GM12875 (cell line): ENCODE results near the gene GPS2.

Experiments
- H3K4me3 ChIP-seq: one replicate; pipeline ENCODE4 v1.5.1; 2011; ENCODE audit warnings: low read depth, low read length, control low read depth
- TF ChIP-seq, protein P1 (sequence below): IDR thresholded peaks from 2 replicates; pipeline ENCODE4 v1.5.1; 2011; ENCODE audit warnings: low read depth, mild to moderate bottlenecking, control low read depth, inconsistent platforms, low read length, moderate library complexity, borderline replicate concordance; ENCODE audit not compliant: insufficient read depth

Gene GPS2

GRCh38 chr17:7348478-7349242, 33.5 kb upstream of the GPS2 start:
- H3K4me3 ChIP-seq: no peak overlapping the region

GRCh38 chr17:7347630-7348477, 32.7 kb upstream of the GPS2 start:
- TF ChIP-seq, protein P1, sequence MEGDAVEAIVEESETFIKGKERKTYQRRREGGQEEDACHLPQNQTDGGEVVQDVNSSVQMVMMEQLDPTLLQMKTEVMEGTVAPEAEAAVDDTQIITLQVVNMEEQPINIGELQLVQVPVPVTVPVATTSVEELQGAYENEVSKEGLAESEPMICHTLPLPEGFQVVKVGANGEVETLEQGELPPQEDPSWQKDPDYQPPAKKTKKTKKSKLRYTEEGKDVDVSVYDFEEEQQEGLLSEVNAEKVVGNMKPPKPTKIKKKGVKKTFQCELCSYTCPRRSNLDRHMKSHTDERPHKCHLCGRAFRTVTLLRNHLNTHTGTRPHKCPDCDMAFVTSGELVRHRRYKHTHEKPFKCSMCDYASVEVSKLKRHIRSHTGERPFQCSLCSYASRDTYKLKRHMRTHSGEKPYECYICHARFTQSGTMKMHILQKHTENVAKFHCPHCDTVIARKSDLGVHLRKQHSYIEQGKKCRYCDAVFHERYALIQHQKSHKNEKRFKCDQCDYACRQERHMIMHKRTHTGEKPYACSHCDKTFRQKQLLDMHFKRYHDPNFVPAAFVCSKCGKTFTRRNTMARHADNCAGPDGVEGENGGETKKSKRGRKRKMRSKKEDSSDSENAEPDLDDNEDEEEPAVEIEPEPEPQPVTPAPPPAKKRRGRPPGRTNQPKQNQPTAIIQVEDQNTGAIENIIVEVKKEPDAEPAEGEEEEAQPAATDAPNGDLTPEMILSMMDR: no peak

More at GRCh38 chr17:7348478-7349242, 33.5 kb upstream of the GPS2 start:
- TF ChIP-seq, protein P1: no peak

DNA sequence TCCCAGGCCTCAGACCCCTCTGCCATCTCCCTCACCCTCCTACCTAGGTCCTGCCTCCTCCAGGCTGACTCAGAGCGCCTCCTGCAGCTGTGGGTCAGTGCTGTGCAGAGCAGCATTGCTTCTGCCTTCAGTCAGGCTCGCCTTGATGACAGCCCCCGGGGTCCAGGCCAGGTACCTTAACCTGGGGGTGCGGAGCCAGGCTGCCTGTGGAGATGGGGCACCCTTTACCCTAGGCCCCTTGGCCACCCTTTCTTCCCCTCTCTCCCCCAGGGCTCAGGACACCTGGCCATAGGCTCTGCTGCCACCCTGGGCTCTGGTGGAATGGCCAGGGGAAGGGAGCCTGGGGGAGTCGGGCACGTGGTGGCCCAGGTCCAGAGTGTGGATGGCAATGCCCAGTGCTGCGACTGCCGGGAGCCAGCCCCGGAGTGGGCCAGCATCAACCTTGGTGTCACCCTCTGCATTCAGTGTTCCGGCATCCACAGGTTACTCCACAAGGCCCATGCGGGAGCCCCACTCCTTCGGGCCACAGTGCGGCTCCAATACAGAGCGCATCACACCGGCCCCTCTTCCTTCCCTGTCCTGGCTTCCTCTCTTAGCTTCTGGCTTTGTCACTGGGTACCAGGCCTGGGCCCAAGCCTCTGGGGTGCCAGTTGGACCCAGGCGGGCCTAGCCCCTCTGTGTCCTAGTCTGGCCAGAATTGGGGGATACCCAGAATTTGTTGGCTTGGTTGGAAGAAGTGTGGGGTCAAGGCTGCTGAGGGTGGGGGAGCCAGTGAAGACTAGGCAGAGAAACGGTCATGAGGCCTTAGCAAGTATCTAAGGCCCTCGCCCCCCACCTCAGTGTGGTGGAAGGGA, 31.8 kb upstream of the GPS2 start:
- TF ChIP-seq, protein P1: no peak
- no peak overlapping the region for H3K4me3 ChIP-seq

More at GRCh38 chr17:7347630-7348477, 32.7 kb upstream of the GPS2 start:
- no peak overlapping the region for H3K4me3 ChIP-seq

DNA sequence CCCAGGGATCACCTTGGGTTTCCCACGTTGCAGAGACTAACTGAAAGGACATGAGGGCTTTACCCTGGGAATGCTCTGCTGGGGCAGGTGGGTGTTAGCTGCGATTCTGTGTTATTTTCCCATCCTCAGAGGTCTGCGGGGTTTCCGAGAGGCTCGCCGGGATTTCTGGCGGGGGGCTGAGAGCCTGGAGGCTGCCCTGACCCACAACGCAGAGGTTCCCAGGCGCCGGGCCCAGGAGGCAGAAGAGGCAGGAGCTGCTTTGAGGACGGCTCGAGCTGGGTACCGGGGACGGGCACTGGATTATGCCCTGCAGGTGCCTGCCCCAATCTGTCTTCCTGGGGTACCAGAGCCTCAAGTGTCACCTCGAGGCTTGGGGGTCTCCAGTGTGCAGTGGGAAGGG, 28.1 kb upstream of the GPS2 start:
- no peak overlapping the region for H3K4me3 ChIP-seq

GRCh38 chr17:7341842-7342241, 26.7 kb upstream of the GPS2 start:
- TF ChIP-seq, protein P1: no peak
- H3K4me3 ChIP-seq: no peak overlapping the region

More for the DNA sequence above, 28.1 kb upstream of the GPS2 start:
- TF ChIP-seq, protein P1: no peak

GRCh38 chr17:7340179-7340578, 25.0 kb upstream of the GPS2 start:
- TF ChIP-seq, protein P1: no peak
- no peak overlapping the region for H3K4me3 ChIP-seq

DNA sequence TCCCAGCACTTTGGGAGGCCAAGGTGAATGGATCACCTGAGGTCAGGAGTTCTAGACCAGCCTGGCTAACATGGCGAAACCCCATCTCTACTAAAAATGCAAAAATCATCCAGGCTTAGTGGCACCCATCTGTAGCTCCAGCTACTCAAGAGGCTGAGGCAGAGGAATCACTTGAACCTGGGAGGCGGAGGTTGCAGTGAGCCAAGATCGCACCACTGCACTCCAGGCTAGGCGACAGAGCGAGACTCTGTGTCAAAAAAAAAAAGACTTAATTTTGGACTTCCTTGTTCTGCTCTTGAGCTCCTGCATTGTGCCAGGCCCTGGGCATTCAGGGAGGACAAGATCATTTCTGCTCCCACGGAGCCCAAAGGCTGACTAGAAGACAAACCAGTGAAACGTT, 22.4 kb upstream of the GPS2 start:
- H3K4me3 ChIP-seq: peak overlapping the region; percentile 94
